HFF-Myc (cell line): ENCODE data around the gene MEMO1.
"Not testable (repeated sequence)": the region's sequence is repeated elsewhere in the genome, so short reads cannot be mapped to it uniquely, and the experiment has no call there.

Source experiments
- DNase-seq: peaks from one replicate; pipeline ENCODE4 v3.0.0-alpha.2; 2011; ENCODE audit warnings: low read depth; ENCODE audit errors: extremely low read depth
- H3K4me3 ChIP-seq: replicated peaks from 2 replicates; pipeline ENCODE4 v1.5.1; 2011; ENCODE audit warnings: low read depth, mild to moderate bottlenecking, control low read depth, low read length
- CTCF ChIP-seq: IDR thresholded peaks from 2 replicates; pipeline ENCODE4 v1.5.1; 2012; ENCODE audit warnings: mild to moderate bottlenecking, low read depth, low read length, control low read depth; ENCODE audit errors: missing control alignments

Gene MEMO1

GRCh38 chr2:31923662-31924061, 87.1 kb downstream of the MEMO1 start:
- no peak overlapping the region for H3K4me3 ChIP-seq
- no peak for DNase-seq
- no peak for TF ChIP-seq CTCF

- no peak overlapping the region for H3K4me3 ChIP-seq
- DNase-seq: no peak
- TF ChIP-seq CTCF: no peak
These were observed 88.0 kb downstream of the MEMO1 start for GRCh38 chr2:31922542-31923408.

GRCh38 chr2:31920962-31921361, 89.8 kb downstream of the MEMO1 start:
- TF ChIP-seq CTCF: no peak

GRCh38 chr2:31919499-31919898, 91.3 kb downstream of the MEMO1 start:
- TF ChIP-seq CTCF: no peak
- DNase-seq: no peak
- no peak overlapping the region for H3K4me3 ChIP-seq

More at GRCh38 chr2:31920962-31921361, 89.8 kb downstream of the MEMO1 start:
- no peak overlapping the region for H3K4me3 ChIP-seq
- DNase-seq: no peak

GRCh38 chr2:31909661-31910060, 101.1 kb downstream of the MEMO1 start:
- DNase-seq: no peak
- no peak for TF ChIP-seq CTCF
- no peak overlapping the region for H3K4me3 ChIP-seq

- DNase-seq, H3K4me3 ChIP-seq: not testable (repeated sequence)
These were observed 103.3 kb downstream of the MEMO1 start for GRCh38 chr2:31907491-31907890.

- no peak for DNase-seq
- no peak for TF ChIP-seq CTCF
- H3K4me3 ChIP-seq: no peak overlapping the region
These were observed 107.6 kb downstream of the MEMO1 start for GRCh38 chr2:31903109-31903780.
